Thyroid gland (tissue), 4 donors: ENCODE results near the gene REG3A. TPM values are rescaled to one million over a fixed set of nuclear protein-coding genes. Genes with fewer than 3 reads are reported as not detected.

Experiments used
- DNase-seq, 2 donors: peaks; one replicate each; pipeline ENCODE4 v3.0.0-alpha.2; 2019
- H3K27ac ChIP-seq, 3 donors: fragments of 200-600 bp; sonication (generic); 1 replicate in 2 of 3; 2 replicates in 1 of 3; pipeline ENCODE4 v1.5.1; 2016 to 2019; ENCODE audit warnings: mild to moderate bottlenecking in 1 of 3, moderate library complexity in 1 of 3
- H3K27me3 ChIP-seq: fragments of 200-600 bp; sonication (generic); one replicate; pipeline ENCODE4 v1.5.1; 2019
- H3K36me3 ChIP-seq, 2 donors: fragments of 200-600 bp; sonication (generic); one replicate each; pipeline ENCODE4 v1.5.1; 2016 to 2019
- H3K4me1 ChIP-seq, 2 donors: fragments of 200-600 bp; sonication (generic); one replicate each; pipeline ENCODE4 v1.5.1; 2017 to 2019
- H3K4me3 ChIP-seq, 3 donors: fragments of 200-600 bp; sonication (generic); replicated peaks in 1 of 3; 1 replicate in 2 of 3; 2 replicates in 1 of 3; pipeline ENCODE4 v1.5.1; 2016; ENCODE audit warnings: mild to moderate bottlenecking in 1 of 3
- H3K9me3 ChIP-seq: fragments of 200-600 bp; sonication (generic); one replicate; pipeline ENCODE4 v1.5.1; 2017
- POLR2A ChIP-seq, 2 donors: fragments of 450-650 bp; IDR thresholded peaks; one replicate each; pipeline ENCODE4 v1.6.1; 2017; ENCODE audit warnings: antibody characterized with exemption in 2 of 2, mild to moderate bottlenecking in 2 of 2, moderate library complexity in 1 of 2
- WGBS, 2 donors: methylation state at CpG; one replicate each; pipeline ENCODE4 v1.1.5; 2017; 5-methylcytosine and 5-hydroxymethylcytosine counted together
- intact Hi-C: fragments of 100-400 bp; cut with DNase I; formaldehyde crosslinking; loops from one replicate; pipeline ENCODE4 v1.15.1; 2023
- total RNA-seq, 4 donors: library from RNA; depleted of rRNA; stranded (reverse); fragments of >200 nt; gene quantifications; one replicate each; pipeline ENCODE4 v1.2.3, GENCODE V29; 2016
- TF ChIP-seq, protein P1 (sequence below), 6 experiments: fragments of 200-600 bp in 3 of 6; fragments of 450-650 bp in 3 of 6; sonication (generic) in 3 of 6; IDR thresholded peaks; one replicate each; pipeline ENCODE4 v1.5.1; 2016 to 2019; ENCODE audit warnings: antibody characterized with exemption in 6 of 6, mild to moderate bottlenecking in 2 of 6, inconsistent platforms in 1 of 6, moderate library complexity in 1 of 6

REG3A gene
- total RNA-seq, 4 donors from 2014 or later = not detected

GRCh38 chr2:79125721-79125985 lies 33.9 kb downstream of the REG3A start:
- intact Hi-C loops = no loop called here
- Histone ChIP-seq H3K36me3 (no peaks in the 10 kb centered on the region), H3K4me3 (no peak overlapping the region), H3K9me3 (no peaks in the 10 kb centered on the region), H3K27ac (no peak overlapping the region), H3K4me1 (no peaks in the 10 kb centered on the region), H3K27me3 (no peaks in the 10 kb centered on the region)
- 93 to 94% methylated on average over 3 of the region's 3 CpGs for WGBS, 2 donors
- no peak for TF ChIP-seq POLR2A (IDR thresholded peaks at IDR 0.05)
- TF ChIP-seq, protein P1, sequence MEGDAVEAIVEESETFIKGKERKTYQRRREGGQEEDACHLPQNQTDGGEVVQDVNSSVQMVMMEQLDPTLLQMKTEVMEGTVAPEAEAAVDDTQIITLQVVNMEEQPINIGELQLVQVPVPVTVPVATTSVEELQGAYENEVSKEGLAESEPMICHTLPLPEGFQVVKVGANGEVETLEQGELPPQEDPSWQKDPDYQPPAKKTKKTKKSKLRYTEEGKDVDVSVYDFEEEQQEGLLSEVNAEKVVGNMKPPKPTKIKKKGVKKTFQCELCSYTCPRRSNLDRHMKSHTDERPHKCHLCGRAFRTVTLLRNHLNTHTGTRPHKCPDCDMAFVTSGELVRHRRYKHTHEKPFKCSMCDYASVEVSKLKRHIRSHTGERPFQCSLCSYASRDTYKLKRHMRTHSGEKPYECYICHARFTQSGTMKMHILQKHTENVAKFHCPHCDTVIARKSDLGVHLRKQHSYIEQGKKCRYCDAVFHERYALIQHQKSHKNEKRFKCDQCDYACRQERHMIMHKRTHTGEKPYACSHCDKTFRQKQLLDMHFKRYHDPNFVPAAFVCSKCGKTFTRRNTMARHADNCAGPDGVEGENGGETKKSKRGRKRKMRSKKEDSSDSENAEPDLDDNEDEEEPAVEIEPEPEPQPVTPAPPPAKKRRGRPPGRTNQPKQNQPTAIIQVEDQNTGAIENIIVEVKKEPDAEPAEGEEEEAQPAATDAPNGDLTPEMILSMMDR (IDR thresholded peaks at IDR 0.05) = no peak
- DNase-seq = no peak

DNA sequence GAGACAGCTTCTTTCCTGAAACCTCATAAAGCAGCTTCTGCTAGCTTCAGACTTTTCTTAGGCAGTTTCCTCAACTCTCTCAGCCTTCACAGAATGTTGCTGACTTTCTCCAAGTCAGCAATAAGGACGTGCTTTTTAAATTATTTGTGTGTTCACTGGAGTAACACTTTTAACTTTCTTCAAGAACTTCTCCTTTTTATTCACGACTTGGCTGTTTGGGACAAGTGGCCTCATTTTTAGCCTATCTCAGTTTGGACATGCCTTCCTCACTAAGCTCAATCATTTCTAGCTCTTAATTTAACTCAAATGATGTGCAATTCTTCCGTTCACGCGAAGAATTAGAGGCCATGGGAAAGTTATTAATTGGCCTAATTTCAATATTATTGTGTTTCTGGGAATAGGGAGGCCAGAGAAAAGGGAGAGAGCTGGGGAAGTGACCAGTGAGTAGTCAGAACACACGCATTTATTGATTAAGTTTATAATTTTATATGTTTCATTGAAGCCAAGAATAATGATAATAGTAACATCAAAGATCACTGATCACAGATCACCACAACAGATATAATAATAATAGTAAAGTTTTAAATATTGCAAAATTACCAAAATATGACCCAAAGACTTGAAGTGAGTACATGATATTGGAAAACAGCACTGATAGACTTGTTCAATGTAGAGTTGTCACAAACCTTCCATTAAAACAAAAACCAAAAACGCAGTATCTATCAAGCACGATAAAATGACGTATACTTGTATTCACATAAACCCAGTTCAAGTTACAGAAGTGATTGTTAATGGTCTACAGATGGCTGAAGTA lies 34.4 kb downstream of the REG3A start:
- intact Hi-C loops = no loop called here
- H3K27me3 ChIP-seq = no peaks in the 10 kb centered on the region
- 75 to 77% methylated on average over 9 of the region's 9 CpGs for WGBS, 2 donors
- H3K4me1 ChIP-seq = no peaks in the 10 kb centered on the region
- H3K4me3 ChIP-seq = no peak overlapping the region
- no peaks in the 10 kb centered on the region for H3K9me3 ChIP-seq
- no peaks in the 10 kb centered on the region for H3K36me3 ChIP-seq
- DNase-seq = no peak
- TF ChIP-seq POLR2A (IDR thresholded peaks at IDR 0.05) = no peak
- TF ChIP-seq, protein P1 (IDR thresholded peaks at IDR 0.05) = no peak
- H3K27ac ChIP-seq = no peak overlapping the region

DNA sequence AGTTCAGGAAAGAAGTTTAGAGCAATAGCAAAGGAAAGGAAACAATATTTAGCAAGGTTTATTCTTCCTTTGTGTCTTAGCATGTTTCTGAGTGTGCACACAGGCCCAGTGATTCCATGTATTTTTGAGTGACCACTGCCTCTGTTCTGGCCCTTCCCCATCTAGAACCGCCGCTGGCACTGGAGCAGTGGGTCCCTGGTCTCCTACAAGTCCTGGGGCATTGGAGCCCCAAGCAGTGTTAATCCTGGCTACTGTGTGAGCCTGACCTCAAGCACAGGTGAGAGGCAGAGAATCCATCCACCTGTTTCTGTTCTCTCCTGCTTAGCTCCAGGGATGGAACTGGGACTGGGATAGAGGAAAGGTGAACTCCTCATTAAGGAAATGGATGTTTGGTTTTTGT lies 36.9 kb downstream of the REG3A start:
- 89 to 96% methylated on average over 2 of the region's 2 CpGs for WGBS, 2 donors
- Histone ChIP-seq H3K4me3 (no peak overlapping the region), H3K36me3 (no peaks in the 10 kb centered on the region), H3K4me1 (no peaks in the 10 kb centered on the region), H3K27me3 (no peaks in the 10 kb centered on the region), H3K27ac (no peak overlapping the region), H3K9me3 (no peaks in the 10 kb centered on the region)
- DNase-seq = no peak
- no peak for TF ChIP-seq POLR2A (IDR thresholded peaks at IDR 0.05)
- TF ChIP-seq, protein P1 (IDR thresholded peaks at IDR 0.05) = no peak
- intact Hi-C loops = no loop called here

DNA sequence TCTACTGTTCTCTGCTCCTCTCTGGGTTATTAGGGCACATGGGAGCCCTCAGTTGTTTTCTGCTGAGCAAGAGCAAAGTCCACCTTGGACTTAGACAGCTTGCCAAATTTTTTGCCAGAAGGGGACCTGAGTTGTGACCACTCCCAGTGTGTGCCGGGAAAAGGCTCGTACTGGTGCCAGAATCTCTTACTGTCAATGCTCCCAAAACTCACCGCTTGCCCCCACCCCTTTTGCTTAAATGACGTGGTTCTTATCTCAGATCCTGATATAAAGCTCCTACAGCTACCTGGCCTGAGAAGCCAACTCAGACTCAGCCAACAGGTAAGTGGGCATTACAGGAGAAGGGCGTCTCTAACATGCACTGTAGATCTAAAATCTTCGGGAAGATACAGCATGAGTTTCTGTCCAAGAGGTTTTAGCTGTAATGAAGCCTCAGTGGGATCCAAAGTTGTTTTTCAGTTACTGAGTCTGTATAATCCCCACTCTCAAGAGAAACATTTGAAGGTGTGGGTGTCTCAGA lies 39.3 kb downstream of the REG3A start, which contains the start of gene REG1A:
TSS of gene REG1A (plus strand) at position 295 of the 520 bp plus-strand sequence. CDS start 374 bp downstream, outside the sequence.
- DNase-seq = no peak
- TF ChIP-seq POLR2A (IDR thresholded peaks at IDR 0.05) = no peak
- TF ChIP-seq, protein P1 (IDR thresholded peaks at IDR 0.05) = no peak
- Histone ChIP-seq H3K27me3 (no peaks in the 10 kb centered on the region), H3K36me3 (no peaks in the 10 kb centered on the region), H3K4me1 (no peaks in the 10 kb centered on the region), H3K4me3 (no peak within 1 kb of the TSS), H3K27ac (no peak within 1 kb of the TSS), H3K9me3 (no peaks in the 10 kb centered on the region)
- 76 to 94% methylated on average over 6 of the region's 6 CpGs for WGBS, 2 donors
- intact Hi-C loops = no loop called here
